HG02588 (cell line): Measurements from ENCODE around the gene ENTPD2.

Source experiments
- ATAC-seq: cut with Tn5 transposase; IDR thresholded peaks from one replicate; pipeline ENCODE4 v1.9.1; 2021; ENCODE audit warnings: mild to moderate bottlenecking, moderate library complexity; ENCODE audit not compliant: unreplicated experiment

ENTPD2 gene

DNA sequence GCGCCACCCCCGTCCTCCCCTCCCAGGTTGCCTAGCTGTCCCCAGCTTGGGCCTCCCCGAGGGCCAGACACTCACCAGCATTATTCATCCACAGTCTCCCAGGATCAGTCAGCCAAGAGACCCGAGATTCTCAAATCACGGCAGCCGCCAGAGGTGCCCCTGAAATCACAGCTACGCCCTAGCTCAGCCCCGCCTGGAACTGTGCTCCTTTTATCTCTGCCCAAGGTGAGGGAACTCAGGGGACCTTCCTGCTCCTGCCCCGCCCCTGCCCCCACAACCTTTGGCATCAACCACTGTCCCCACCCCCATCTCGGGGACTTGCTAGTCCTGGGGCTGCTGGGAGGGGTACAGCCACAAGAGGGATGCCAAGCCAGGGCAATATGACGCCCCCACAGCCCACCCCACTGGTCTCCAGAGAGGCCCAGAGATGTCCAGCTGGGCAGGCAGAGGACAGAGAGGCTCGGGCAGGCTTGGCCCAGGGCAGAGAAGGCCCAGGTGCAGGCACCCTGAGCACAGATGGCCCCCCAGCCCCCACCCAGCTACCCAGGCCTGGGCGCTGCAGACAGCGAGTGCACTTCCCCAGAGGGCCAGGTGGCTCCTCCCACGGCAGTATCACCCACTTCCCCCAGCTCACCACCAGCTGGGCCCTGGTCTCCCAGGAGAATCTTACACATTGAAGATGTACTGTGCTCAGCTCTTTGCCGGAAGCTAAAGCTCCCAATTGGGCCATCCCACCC, 21.8 kb downstream of the ENTPD2 start, which contains the start of gene FUT7:
Gene FUT7, minus strand, starts transcription at position 185 of the 737 bp plus-strand sequence. Its CDS starts 97 bp downstream, at position 88.
- no peak for ATAC-seq

DNA sequence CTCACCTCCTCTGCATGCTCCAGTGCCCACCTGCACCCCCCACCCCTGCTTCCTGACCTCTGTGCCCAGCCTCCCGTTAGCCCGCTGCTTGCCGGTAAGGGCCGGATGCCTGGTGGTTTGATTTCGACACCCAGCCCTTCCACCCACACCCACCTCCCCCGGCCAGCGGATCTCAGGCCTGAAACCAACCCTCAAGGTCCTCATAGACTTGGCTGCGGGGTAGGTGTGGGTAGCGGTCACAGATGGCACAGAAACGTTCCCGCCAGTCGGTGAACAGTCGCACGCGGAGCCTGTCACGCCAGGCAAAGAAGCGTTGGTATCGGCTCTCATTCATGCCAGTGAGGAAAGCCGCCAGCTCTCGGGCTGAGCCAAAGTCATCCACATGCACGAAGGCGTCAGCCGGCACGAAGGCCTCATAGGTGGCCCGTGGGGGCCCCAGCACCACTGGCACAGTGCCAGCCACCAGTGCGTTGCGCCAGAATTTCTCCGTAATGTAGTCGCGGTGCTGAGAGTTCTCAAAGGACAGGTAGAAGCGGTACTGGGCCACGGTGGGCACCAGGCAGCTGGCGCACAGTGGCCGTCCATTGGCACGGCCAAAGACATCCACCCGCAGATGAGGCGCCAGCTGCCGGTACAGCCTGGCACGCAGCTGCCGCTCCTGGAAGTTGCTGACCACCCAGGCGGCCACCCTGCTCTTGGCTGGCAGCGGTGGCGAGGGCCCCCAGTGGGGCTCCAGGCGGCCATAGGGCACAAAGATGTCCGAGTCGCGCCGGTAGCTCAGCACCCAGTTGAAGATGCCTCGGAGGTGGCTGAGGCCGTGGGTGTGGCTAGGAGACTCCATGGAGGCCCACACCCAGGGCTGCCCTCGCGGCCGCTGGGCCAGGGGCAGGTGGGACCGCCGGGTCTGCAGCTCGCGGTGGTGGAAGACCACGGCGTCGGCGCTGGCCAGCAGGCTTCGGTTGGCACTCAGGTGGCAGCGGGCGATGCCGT, 23.0 kb downstream of the ENTPD2 start:
- ATAC-seq, result no peak

DNA sequence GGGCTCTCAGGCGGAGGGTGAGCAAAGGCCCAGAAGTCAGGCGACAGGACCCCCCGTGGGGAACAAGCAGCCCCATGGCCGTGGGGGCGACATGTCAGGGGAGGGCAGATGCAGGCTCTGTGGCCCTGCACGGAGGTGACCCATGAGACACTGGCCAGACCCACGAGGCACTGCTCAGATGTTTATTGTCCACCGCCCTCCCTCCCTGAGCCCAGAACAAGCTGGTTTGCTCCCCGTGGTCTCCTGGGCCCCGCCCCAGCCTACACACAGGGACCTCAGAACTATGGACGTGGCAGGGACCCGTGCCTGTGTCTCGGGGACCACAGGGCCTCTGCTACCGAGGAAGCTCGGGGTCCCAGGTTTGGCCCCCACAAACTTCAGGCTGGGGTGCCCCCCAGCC, 23.9 kb downstream of the ENTPD2 start:
- ATAC-seq, result no peak

DNA sequence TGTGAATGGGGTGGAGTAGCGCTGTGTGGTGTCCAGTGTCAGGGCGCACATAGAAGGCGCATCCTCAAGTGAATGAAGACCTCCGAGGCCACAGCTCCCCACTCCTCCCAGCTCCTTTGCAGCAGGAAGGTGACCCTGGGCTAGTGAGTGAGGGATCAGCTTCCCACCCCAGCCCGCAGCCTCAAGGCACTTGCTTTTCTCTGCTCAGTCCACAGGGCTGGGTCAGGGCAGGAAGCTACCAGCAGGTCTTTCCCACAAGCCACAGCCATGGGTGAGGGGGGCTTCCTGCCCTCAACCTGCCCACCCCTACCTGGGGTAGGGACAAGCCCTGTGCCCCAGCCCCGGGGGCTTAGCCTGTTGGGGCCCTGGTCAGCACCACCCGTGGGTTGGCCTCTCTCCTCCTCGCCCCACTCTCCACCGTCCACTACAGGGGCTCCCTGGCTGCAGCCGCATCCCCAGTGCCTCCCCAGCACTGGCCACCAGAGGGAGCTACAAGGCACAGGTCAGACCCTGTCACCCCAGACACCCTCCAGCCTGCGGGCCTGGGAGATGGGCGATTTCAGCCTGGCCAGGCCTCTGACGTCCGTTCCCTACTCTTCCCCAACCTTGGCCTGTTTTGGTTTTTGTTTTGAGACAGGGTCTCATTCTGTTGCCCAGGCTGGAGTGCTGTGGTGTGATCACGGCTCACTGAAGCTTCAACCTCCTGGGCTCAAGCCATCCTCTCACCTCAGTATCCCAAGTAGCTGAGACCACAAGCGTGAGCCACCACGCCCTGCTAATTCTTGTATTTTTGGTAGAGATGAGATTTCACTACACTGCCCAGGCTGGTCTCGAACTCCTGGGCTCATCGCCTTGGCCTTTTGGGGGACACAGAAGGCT, 24.6 kb downstream of the ENTPD2 start:
- ATAC-seq, result no peak

DNA sequence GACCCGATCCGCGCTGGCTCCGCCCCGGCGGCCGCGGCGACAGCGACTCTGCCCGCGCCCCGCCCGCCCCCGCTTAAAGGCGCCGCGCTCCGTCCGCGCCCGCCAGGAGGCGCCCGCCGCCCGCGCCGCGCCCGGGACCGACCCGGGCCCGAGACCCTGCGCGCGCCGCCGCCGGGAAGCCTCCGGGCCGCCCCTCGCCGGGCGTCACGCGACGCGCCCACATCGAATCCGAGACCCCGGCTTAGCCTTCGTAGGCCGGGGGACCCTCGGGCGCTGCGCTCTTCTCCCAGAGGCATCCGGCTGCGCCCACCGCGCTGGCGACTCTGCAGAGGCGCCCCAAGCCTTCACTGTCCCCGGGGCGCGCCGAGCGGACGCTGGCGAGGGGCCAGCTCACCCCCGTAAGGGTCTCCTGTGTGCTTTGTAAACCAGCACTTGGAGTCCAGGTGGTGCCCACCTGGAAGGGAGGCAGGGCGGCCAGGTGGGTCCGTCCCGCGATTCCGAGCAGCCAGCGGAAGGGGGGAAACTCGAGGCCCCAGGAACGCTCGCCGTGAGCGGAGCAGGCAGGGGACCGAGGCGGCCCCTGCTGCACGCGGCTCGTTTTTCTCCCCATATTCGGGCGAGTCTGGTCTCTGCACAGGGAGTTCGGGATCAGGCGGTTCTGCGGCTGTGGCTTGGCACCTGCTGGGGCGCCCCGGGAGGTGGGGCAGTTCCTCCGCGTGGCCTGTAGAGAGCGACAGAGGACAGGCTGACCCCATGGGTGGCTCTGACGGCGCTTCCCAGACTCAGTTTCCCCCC, 25.4 kb downstream of the ENTPD2 start:
- ATAC-seq, result peak; percentile 43

DNA sequence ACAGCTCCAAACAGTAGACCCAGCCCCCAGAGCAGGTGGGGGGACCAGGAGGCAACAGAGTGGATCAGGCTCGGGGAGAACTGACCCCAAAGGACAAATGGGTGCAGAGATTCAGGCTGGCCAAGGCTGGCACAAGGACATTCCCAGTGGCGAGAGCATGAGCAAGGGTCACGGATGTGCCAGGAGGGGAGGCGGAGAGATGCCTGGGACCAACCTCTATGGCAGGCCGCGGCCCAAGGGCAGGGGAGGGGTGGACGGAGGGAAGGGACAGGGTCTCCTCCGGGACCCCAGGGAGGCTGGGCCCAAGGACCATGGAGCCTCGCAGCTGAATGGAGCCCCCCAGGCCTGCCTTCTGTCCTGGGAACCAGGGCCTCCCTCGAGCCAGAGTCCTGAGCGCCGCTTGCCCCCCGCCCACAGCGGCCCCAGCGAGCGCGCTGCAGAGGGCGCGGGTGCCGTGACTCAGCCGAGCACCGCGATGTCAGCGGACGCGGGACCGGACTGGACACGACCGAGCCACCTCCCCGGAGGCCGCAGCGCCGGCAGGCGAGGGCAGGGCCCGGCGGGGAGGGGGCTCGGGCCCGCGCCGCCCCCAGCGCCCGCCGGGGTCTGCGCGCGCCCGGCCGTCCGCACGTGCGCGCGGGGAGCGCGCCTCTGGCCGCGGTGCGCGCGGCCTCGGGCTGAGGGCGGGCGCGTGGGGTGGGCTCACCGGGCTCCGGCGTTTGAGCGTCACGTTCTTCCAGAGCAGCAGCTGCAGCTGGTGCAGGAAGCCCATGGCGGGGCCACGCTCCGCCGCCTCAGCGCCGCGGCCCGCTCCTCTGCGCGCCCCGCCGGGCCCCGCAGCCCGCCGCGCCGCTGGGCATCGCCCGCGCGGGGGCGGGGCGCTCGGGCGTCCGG, 26.2 kb downstream of the ENTPD2 start, which contains the start of gene ABCA2:
Gene ABCA2, minus strand, starts transcription at position 869 of the 894 bp plus-strand sequence. Its CDS starts 97 bp downstream, at position 772.
- no peak for ATAC-seq

DNA sequence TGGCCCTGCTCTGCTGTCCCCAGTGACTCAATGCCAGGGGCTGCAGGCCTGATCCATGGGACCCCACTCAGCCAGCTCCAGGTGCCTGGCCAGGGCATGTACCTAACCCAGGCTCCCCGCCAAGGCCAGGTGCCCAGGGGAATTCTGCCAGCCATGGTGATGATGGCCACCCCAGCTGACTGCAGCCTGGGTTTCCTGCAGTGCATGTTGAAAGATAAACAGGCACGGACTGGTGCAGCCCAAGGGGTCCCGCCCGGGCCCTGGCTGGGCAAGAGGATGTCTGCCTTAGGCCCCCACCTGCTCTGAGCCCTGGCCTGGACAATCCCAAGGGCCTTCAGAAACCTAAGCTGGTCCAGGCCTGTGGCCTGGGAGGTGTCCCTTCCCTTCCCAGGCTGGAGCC, 27.0 kb downstream of the ENTPD2 start:
- no peak for ATAC-seq

- ATAC-seq, result no peak
Observed at GRCh38 chr9:137026384-137026783, 27.5 kb downstream of the ENTPD2 start.

GRCh38 chr9:137025517-137025966, 28.3 kb downstream of the ENTPD2 start:
- no peak for ATAC-seq

DNA sequence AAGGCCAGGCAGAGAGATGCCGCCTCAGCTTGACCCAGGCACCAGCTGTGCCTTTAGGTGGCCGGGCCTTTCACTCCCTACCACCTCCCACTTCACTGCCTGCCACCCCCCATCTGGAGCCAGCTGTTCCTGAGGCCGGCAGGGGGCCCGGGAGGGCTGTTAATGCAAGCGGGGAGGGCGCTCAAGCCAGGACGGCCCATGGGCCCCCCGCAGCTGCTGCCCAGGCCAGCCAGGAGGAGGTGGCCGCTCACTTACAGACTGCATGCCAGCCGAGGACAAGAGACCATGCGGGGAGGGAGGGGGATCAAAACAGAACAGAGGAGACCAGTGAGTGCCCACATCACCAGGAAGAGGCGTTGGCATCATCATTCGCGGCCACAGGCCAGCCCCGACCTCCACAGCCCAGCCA, 30.3 kb downstream of the ENTPD2 start:
- no peak for ATAC-seq

GRCh38 chr9:137023157-137023556, 30.7 kb downstream of the ENTPD2 start:
- ATAC-seq, result no peak

- no peak for ATAC-seq
Observed at GRCh38 chr9:137022662-137023008, 31.2 kb downstream of the ENTPD2 start.

DNA sequence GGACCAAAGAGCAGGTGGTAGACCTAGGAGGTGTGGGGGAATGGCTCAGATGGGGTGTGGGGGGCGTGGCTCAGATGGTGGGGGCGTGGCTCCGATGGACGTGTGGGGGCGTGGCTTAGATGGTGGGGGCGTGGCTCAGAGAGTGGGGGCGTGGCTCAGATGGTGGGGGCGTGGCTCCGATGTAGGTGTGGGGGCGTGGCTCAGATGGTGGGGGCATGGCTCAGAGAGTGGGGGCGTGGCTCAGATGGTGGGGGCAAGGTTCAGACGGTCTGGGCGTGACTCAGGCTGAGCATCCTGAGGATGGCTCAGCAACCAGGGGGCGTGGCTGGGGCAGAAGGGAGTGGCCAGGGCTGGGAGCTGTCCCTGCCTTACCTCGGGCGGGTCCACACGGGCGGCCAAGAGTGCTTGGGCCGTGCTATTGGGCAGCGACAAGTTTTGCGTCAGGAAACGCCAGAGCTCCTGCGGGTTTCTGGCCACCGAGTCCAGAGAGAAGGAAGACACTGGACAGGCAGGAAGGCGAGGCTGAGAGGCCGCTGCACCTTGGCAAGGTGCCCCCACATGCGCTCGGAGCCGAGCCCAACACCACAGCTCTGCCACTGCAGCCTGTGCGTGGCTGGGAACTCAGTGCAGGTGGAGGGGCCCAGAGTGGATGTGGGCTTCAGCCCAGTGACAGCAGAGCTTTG, 31.7 kb downstream of the ENTPD2 start:
- ATAC-seq, result no peak

GRCh38 chr9:137021568-137021978, 32.3 kb downstream of the ENTPD2 start:
- no peak for ATAC-seq

DNA sequence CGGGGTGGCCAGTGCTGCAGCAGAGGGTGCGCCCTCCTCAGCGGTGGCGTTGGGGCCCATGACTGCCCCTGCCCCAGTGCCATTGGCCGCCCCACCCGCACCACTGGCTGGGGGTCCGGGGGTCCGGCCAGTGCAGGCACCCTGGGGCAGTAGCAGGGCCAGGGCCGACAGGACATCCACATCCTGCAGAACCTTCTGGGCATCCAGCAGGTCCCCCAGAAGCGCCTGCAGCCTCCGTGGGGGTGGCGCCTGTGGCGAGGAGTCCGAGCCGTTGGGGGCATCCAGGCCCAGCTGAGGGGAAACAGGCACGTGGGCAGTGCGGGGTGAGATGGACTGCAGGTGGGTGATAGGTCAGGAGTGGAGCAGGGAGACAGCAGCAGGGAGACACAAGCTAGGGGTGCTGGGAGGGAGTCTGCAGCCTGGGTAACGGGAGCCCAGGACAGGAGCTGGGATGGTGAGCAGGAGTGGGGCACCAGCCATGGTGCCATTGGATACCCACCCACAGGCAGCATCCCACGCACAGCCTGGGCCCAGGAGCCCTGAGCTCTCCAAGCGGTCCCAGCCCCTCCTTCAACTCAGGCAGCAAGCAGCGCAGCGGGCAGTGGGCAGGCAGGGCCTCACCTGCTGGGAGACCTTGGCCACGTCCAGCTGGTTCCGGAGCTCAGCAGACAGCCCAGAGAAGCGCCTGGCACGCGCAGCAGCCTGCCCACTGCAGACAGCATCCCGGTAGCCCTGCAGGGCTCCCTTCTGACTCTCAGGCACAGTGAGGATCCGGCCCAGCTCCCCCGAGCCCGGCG, 32.9 kb downstream of the ENTPD2 start:
- ATAC-seq, result no peak

DNA sequence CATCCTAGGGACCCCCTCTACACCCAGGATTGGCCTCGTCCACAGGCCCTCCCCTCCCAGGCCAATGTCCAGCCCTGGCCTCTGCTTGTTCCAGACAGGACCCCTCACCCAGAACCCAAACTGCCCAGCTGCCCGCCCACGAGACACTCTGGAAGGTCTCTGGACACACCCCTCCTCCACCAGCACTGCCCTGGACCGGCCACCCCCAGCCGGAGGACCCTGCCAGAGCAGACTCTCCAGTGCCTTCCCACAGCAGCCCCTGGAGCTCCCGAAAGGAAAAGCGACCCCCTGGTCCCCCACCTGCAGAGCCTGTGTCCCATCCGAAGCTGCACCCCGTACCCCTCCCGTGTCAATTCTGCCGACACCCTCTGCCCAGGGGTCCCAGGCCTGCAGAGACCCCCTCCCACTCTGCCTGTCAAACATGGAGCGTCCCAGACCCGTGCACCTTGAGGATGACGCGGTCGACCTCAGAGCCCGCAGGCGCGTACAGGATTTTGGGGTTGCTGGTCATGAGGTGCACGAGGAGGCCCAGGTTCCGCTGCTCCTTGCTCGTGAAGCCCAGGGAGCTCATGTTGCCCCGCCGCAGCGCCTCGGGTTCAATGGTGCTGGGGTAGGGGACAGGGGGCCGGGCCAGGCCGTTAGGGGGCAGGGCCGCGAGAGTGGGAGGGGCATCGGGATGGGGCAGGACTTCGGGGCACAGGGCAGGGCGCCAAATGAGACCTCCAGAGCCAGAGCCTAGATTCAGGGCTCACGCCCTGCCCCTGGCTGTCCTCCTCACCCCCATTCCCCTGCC, 33.8 kb downstream of the ENTPD2 start:
- ATAC-seq, result no peak
